Measurements from ENCODE around the gene MYCBP2. TPM values are rescaled to one million over a fixed set of nuclear protein-coding genes. Genes with fewer than 3 reads are reported as not detected.
A peak's percentile ranks its signal among the peaks of the same experiment; 100 is the strongest.

The MYCBP2 gene
- total RNA-seq, 1 experiment from 2014 or later = 57.8 TPM

GRCh38 chr13:77274126-77274525 is 52.8 kb downstream of the MYCBP2 start:
- Histone ChIP-seq H3K4me3 (ENCODE audit: low read depth, low read length, poor library complexity, severe bottlenecking) (no peak overlapping the region), H3K27me3 (replicated peaks; ENCODE audit: insufficient read depth, low read depth, low read length, poor library complexity) (no peaks in the 10 kb centered on the region), H3K27ac (ENCODE audit: low read depth, low read length, poor library complexity, severe bottlenecking) (no peak overlapping the region), H3K9me3 (ENCODE audit: low read depth, low read length, poor library complexity, severe bottlenecking) (no peaks in the 10 kb centered on the region), H3K4me1 (ENCODE audit: insufficient read depth, low read length, poor library complexity, severe bottlenecking) (no peaks in the 10 kb centered on the region), H3K36me3 (ENCODE audit: insufficient read depth, low read length, poor library complexity, severe bottlenecking) (peaks cover 8% of the 10 kb centered on the region)
- POLR2A ChIA-PET (ENCODE audit: low non-redundant PET) = no interaction called here
- CTCF ChIA-PET = no interaction called here
- intact Hi-C loops (cut with micrococcal nuclease; ENCODE audit: unreplicated experiment) = no loop called here
- TF ChIP-seq, protein P1, sequence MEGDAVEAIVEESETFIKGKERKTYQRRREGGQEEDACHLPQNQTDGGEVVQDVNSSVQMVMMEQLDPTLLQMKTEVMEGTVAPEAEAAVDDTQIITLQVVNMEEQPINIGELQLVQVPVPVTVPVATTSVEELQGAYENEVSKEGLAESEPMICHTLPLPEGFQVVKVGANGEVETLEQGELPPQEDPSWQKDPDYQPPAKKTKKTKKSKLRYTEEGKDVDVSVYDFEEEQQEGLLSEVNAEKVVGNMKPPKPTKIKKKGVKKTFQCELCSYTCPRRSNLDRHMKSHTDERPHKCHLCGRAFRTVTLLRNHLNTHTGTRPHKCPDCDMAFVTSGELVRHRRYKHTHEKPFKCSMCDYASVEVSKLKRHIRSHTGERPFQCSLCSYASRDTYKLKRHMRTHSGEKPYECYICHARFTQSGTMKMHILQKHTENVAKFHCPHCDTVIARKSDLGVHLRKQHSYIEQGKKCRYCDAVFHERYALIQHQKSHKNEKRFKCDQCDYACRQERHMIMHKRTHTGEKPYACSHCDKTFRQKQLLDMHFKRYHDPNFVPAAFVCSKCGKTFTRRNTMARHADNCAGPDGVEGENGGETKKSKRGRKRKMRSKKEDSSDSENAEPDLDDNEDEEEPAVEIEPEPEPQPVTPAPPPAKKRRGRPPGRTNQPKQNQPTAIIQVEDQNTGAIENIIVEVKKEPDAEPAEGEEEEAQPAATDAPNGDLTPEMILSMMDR (conservative IDR thresholded peaks at IDR 0.05; ENCODE audit: low read depth, low read length) = 0 out of 2 replicates have a peak, but pooled peaks have one; percentile 8
- no peak for TF ChIP-seq EZH2 (IDR thresholded peaks at IDR 0.05; ENCODE audit: borderline replicate concordance, low read depth, low read length, poor library complexity, severe bottlenecking)
- no peak for DNase-seq (ENCODE audit: low spot score)
- BruUV-seq (replicated peaks) = no TSS peak

DNA sequence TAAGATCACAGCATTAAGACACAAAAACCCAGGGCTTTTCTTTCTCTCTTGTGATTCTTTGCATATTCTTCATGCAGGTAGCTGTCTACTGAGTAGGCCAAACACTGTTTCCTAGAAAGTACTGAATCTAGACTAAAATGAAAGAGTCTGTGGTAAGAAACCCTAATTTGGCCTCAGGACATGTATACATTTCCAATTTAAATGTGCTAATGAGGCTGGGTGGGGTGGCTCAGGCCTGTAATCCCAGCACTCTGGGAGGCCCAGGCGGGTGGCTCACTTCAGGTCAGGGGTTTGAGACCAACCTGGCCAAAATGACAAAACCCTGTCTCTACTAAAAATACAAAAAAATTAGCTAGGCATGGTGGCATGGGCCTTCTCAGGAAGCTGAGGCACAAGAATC is 57.8 kb downstream of the MYCBP2 start:
- Histone ChIP-seq H3K4me3 (ENCODE audit: low read depth, low read length, poor library complexity, severe bottlenecking) (no peak overlapping the region), H3K4me1 (ENCODE audit: insufficient read depth, low read length, poor library complexity, severe bottlenecking) (no peaks in the 10 kb centered on the region), H3K36me3 (ENCODE audit: insufficient read depth, low read length, poor library complexity, severe bottlenecking) (peaks cover 10% of the 10 kb centered on the region), H3K9me3 (ENCODE audit: low read depth, low read length, poor library complexity, severe bottlenecking) (no peaks in the 10 kb centered on the region), H3K27me3 (replicated peaks; ENCODE audit: insufficient read depth, low read depth, low read length, poor library complexity) (no peaks in the 10 kb centered on the region), H3K27ac (ENCODE audit: low read depth, low read length, poor library complexity, severe bottlenecking) (no peak overlapping the region)
- CTCF ChIA-PET = no interaction called here
- no TSS peak for BruUV-seq (replicated peaks)
- no peak for DNase-seq (ENCODE audit: low spot score)
- intact Hi-C loops (cut with micrococcal nuclease; ENCODE audit: unreplicated experiment) = no loop called here
- POLR2A ChIA-PET (ENCODE audit: low non-redundant PET) = no interaction called here
- no peak for TF ChIP-seq EZH2 (IDR thresholded peaks at IDR 0.05; ENCODE audit: borderline replicate concordance, low read depth, low read length, poor library complexity, severe bottlenecking)
- TF ChIP-seq, protein P1 (conservative IDR thresholded peaks at IDR 0.05; ENCODE audit: low read depth, low read length) = no peak

DNA sequence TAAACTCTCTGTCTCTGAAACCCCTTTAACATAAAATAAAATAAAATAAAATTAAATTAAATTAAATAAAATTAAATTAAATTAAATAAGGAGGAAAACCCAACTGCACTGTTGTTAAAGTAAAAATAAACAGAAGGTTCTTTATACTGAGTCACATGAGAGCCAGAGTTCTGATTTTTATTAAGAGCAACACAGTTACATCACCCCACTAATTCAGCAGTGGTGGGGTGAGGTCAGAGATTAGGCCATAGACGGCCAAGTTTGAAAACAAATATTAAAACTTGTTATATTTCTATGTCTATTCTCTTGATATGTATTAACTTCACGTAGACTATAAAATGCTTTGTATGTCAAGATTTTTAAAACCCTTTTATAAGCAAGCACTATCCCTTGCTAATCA is 59.5 kb downstream of the MYCBP2 start:
- no peak for DNase-seq (ENCODE audit: low spot score)
- no peaks in the 10 kb centered on the region for H3K9me3 ChIP-seq (ENCODE audit: low read depth, low read length, poor library complexity, severe bottlenecking)
- intact Hi-C loops (cut with micrococcal nuclease; ENCODE audit: unreplicated experiment) = no loop called here
- no peaks in the 10 kb centered on the region for H3K27me3 ChIP-seq (replicated peaks; ENCODE audit: insufficient read depth, low read depth, low read length, poor library complexity)
- H3K27ac ChIP-seq (ENCODE audit: low read depth, low read length, poor library complexity, severe bottlenecking) = no peak overlapping the region
- POLR2A ChIA-PET (ENCODE audit: low non-redundant PET) = no interaction called here
- no peak overlapping the region for H3K4me3 ChIP-seq (ENCODE audit: low read depth, low read length, poor library complexity, severe bottlenecking)
- CTCF ChIA-PET = no interaction called here
- no TSS peak for BruUV-seq (replicated peaks)
- H3K4me1 ChIP-seq (ENCODE audit: insufficient read depth, low read length, poor library complexity, severe bottlenecking) = no peaks in the 10 kb centered on the region
- TF ChIP-seq EZH2 (IDR thresholded peaks at IDR 0.05; ENCODE audit: borderline replicate concordance, low read depth, low read length, poor library complexity, severe bottlenecking) = no peak
- TF ChIP-seq, protein P1 (conservative IDR thresholded peaks at IDR 0.05; ENCODE audit: low read depth, low read length) = no peak
- peaks cover 10% of the 10 kb centered on the region for H3K36me3 ChIP-seq (ENCODE audit: insufficient read depth, low read length, poor library complexity, severe bottlenecking)
